GM12801 (cell line): ENCODE measurements around the gene UBASH3B.

ENCODE experiments used
- TF ChIP-seq, protein P1 (sequence below): IDR thresholded peaks from one replicate; pipeline ENCODE4 v1.5.1; 2011; ENCODE audit warnings: control low read depth; ENCODE audit not compliant: insufficient read length; ENCODE audit errors: extremely low read depth

UBASH3B gene

DNA sequence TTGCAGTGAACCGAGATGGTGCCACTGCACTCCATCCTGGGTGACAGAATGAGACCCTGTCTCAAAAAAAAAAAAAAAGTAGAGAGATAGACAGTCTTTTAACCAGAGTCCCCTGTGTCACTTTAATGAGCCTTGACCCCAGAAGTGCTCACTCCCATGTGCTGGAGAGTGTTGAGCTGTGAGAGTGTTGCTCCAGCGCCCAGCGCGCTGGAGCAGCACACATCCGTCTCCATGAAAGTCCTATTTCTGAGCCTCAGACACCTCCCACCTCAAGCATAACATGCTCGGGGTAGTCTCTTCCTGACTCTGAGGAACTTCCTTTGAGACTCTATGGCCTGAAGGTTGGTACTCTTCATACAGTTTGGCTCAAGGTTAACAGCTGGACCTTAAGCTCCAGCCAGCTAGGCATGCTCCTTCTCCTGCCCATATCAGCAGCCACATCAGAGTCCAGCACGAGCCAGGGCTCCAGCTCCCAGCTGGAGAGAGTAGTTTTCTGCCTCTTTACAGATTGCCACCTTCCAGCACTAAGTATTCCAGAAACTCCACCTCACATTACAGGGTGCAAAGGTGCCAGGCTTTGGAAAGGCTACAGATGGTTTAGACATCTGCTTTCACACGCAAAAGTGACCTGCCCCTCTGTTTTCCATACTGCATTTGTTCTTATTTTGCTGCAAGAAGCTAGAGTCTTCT, 29.4 kb upstream of the UBASH3B start:
- TF ChIP-seq, protein P1, sequence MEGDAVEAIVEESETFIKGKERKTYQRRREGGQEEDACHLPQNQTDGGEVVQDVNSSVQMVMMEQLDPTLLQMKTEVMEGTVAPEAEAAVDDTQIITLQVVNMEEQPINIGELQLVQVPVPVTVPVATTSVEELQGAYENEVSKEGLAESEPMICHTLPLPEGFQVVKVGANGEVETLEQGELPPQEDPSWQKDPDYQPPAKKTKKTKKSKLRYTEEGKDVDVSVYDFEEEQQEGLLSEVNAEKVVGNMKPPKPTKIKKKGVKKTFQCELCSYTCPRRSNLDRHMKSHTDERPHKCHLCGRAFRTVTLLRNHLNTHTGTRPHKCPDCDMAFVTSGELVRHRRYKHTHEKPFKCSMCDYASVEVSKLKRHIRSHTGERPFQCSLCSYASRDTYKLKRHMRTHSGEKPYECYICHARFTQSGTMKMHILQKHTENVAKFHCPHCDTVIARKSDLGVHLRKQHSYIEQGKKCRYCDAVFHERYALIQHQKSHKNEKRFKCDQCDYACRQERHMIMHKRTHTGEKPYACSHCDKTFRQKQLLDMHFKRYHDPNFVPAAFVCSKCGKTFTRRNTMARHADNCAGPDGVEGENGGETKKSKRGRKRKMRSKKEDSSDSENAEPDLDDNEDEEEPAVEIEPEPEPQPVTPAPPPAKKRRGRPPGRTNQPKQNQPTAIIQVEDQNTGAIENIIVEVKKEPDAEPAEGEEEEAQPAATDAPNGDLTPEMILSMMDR, result no peak

DNA sequence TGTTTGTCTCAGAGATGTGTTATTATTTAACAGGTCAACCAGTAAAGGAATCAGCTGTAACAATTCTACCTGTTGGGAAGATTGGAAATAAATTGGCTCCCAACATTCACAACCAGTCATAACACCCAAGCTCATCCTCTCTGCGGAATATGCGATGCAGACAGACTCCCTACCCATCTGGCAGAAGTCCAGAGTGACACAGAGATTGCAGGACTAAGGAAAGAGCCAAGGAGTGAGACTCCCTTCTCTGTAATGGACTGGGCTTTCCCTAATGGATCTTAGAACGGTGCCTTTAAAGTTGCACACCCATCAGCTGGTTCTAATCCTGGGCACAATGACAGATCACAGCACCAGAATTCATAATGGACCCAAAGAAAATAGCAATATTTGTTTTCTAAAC, 27.8 kb upstream of the UBASH3B start:
- TF ChIP-seq, protein P1, result no peak

DNA sequence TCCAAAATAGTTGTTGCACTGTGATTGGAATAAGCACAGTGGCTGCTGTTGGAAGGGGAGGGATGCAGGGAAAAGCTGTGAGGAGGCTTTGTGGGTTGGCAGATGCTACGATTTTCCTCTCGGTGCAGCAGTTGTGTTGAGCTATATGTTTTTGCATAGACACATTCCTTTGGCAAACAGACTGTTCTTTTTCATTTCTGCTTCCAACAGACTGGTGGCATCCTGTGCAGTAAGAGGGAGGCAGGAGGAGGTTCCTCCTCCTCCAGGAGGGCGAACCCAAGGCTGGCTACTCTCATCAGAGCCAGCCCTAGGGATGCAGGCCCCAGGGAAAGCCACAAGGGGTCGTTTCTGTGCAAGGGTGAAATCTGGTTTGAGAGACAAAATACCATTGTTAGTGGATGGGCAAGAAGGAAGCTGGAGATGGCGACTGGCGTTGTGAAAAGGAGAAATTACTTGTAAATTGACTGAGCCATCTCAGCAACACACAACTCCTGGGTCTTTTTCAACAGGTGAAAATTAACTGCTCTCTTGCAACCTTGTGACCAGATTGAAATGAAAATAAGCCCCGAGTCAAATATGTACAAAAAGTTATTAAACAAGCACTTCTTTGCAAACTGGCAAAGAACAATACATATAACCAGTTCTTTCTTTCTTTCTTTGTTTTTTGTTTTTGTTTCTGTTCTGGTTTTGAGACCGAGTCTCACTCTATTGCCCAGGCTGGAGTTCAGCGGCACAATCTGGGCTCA, 26.5 kb upstream of the UBASH3B start:
- TF ChIP-seq, protein P1, result no peak

DNA sequence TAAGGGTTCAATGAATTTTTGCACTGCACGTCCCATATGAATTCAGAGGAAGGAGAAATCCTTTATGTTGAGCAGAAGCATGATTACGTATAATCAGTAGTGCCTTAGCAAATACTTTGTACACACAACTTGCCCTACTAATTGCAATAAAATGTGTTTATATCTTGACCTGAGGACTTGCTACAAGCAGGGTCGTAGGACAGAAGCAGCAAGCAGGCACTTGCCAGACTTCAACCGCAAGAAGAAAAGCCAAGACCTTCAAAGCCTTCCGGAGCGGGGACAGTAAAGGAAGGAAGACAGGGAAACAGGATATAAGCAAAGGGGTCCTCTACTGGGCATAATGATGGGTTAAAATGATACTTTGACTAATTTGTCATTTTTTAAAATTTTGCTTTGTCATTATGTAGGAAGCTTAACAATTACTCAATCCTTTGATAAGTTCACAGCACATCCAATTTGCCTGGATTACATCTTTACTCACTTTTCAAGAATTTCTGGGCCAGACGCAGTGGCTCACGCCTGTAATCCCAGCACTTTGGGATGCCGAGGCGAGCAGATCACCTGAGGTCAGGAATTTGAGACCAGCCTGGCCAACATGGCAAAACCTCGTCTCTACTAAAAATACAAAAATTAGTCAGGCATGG, 23.2 kb upstream of the UBASH3B start:
- TF ChIP-seq, protein P1, result no peak

DNA sequence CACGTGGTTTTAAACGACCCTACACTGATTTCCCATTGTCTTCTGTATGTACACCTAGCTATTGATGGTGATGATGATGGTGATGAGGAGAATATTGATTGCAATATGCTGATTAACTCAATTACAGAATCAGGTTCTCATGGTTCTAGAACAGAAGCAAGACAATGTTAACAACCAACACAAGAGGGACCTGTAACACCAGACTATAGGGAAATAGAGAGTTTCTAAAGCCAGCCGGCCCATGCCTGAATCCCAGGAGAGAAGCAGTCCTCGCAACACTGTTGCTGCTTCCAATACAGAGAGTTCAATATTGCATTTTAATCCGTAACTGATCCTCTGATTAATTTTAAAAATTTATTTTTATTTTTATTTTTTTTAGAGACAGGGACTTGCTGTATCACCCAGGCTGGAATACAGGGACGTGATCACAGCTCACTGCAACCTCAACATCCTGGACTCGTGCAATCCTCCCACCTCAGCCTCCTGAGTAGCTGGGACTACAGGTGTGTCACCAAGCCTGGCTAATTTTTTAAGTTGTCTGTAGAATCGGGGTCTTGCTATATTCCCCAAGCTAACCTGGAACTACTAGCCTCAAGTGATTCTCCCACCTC, 22.2 kb upstream of the UBASH3B start:
- TF ChIP-seq, protein P1, result no peak

DNA sequence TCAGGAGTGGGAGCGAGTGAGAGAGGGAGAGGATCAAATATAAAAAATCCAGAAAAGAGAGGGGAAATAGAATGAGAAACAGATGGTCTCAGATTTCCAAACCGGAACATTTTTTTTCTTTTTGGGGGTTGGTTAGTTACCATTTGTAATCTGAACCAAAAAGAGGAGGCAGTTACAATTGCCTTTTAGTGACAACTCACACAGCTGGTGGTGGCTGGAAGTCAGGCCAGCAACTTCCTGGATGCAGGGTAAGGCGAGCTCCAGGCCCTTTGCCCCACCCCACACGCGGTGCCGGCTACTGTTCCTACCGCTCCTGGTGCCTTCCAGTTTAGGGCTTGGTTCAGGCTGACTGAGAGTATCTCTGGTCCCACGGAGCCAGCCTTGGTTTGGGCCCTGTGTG, 21.0 kb upstream of the UBASH3B start:
- TF ChIP-seq, protein P1, result no peak

DNA sequence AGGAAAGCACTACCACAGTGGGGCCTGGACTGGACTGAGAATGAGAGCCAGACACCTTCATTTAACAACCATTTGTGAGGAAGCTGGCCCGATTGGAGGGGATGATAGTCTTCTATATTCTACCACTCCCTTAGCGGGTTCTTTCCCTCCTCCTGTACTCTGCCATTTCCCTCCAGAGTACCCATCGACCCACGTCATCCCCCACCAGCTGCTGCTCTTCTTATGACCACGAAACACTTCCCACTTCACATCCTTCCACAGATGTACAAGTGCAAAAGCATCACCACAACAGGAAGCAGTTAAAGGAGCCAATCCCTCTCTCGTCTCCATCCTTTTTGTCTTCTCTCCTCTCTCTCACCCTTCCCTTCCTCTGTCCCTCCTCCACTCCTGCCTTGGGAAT, 18.0 kb upstream of the UBASH3B start:
- TF ChIP-seq, protein P1, result no peak
